ENCODE results near the gene FAM168B.

The FAM168B gene

GRCh38 chr2:131105950-131106801 lies 12.9 kb upstream of the FAM168B start:
- no peak overlapping the region for H2BK5ac ChIP-seq (ENCODE audit: low read length)
- peaks cover 52% of the 10 kb centered on the region for H3K79me2 ChIP-seq (ENCODE audit: control insufficient read depth, insufficient read depth, low read length)
- H3K36me3 ChIP-seq (ENCODE audit: control insufficient read depth, insufficient read depth, low read length), result no peaks in the 10 kb centered on the region
- H3K4me2 ChIP-seq (ENCODE audit: low read length), result peak overlapping the region; percentile 70
- H3K27me3 ChIP-seq (ENCODE audit: insufficient read depth, low read length, poor library complexity), result no peaks in the 10 kb centered on the region
- peaks cover 16% of the 10 kb centered on the region for H3K79me1 ChIP-seq (ENCODE audit: low read length)
- H4K5ac ChIP-seq (ENCODE audit: low read length), result no peak overlapping the region
- peaks cover 8% of the 10 kb centered on the region for H3K4me1 ChIP-seq (ENCODE audit: control insufficient read depth, low read depth, low read length)
- DNase-seq, result peak; percentile 67
- H2AK5ac ChIP-seq (ENCODE audit: low read length), result no peak overlapping the region
- no peak overlapping the region for H3K4ac ChIP-seq (ENCODE audit: low read depth, low read length)
- H3K9ac ChIP-seq (ENCODE audit: low read length), result peak overlapping the region; percentile 87
- no peak overlapping the region for H2BK120ac ChIP-seq (ENCODE audit: low read depth, low read length)
- H3K27ac ChIP-seq (ENCODE audit: low read depth, low read length), result peak overlapping the region; percentile 45
- peak overlapping the region; percentile 93 for H3K56ac ChIP-seq (ENCODE audit: low read length)
- H4K8ac ChIP-seq (ENCODE audit: low read depth, low read length), result no peak overlapping the region
- peak overlapping the region; percentile 84 for H3K4me3 ChIP-seq (ENCODE audit: low read length)
- no peak overlapping the region for H3K18ac ChIP-seq (ENCODE audit: low read length)
- no peak overlapping the region for H2BK15ac ChIP-seq (replicated peaks; ENCODE audit: low read depth)
- WGBS (ENCODE audit: extremely low coverage, insufficient coverage, low lambda C conversion rate), result no CpG with 5 or more reads among the region's 19 CpGs
- H3K23ac ChIP-seq (ENCODE audit: low read length), result peak overlapping the region; percentile 29

GRCh38 chr2:131105156-131105949 lies 12.1 kb upstream of the FAM168B start, which contains the start of gene PLEKHB2:
Gene PLEKHB2 (plus strand): TSS chr2:131105336. CDS start chr2:131120942, 15,606 bp downstream.
- Histone ChIP-seq H2BK15ac (replicated peaks; ENCODE audit: low read depth) (no peak within 1 kb of the TSS), H3K4me3 (ENCODE audit: low read length) (peak within 1 kb of the TSS; percentile 84), H3K79me1 (ENCODE audit: low read length) (peaks cover 14% of the 10 kb centered on the region), H2BK5ac (ENCODE audit: low read length) (peak within 1 kb of the TSS; percentile 84), H3K9ac (ENCODE audit: low read length) (peak within 1 kb of the TSS; percentile 87), H3K79me2 (ENCODE audit: control insufficient read depth, insufficient read depth, low read length) (peaks cover 46% of the 10 kb centered on the region), H3K23ac (ENCODE audit: low read length) (peak within 1 kb of the TSS; percentile 83), H3K4me2 (ENCODE audit: low read length) (peak within 1 kb of the TSS; percentile 70), H3K18ac (ENCODE audit: low read length) (peak within 1 kb of the TSS; percentile 89), H3K27me3 (ENCODE audit: insufficient read depth, low read length, poor library complexity) (no peaks in the 10 kb centered on the region), H3K4me1 (ENCODE audit: control insufficient read depth, low read depth, low read length) (peaks cover 8% of the 10 kb centered on the region), H2BK120ac (ENCODE audit: low read depth, low read length) (no peak within 1 kb of the TSS), H3K36me3 (ENCODE audit: control insufficient read depth, insufficient read depth, low read length) (no peaks in the 10 kb centered on the region), H4K8ac (ENCODE audit: low read depth, low read length) (no peak within 1 kb of the TSS), H3K27ac (ENCODE audit: low read depth, low read length) (peak within 1 kb of the TSS; percentile 86), H3K56ac (ENCODE audit: low read length) (peak within 1 kb of the TSS; percentile 93), H2AK5ac (ENCODE audit: low read length) (no peak within 1 kb of the TSS), H3K4ac (ENCODE audit: low read depth, low read length) (peak within 1 kb of the TSS; percentile 85), H4K5ac (ENCODE audit: low read length) (peak within 1 kb of the TSS; percentile 78)
- WGBS (ENCODE audit: extremely low coverage, insufficient coverage, low lambda C conversion rate), result no CpG with 5 or more reads among the region's 66 CpGs
- peak; percentile 94 for DNase-seq

- whole genome bisulfite sequencing (ENCODE audit: extremely low coverage, insufficient coverage, low lambda C conversion rate), result no CpG with 5 or more reads among the region's 20 CpGs
- H2BK120ac ChIP-seq (ENCODE audit: low read depth, low read length), result no peak overlapping the region
- DNase-seq, result peak; percentile 27
These were observed 11.4 kb upstream of the FAM168B start for GRCh38 chr2:131104487-131105155.

GRCh38 chr2:131103165-131103564 lies 9.9 kb upstream of the FAM168B start:
- H4K8ac ChIP-seq (ENCODE audit: low read depth, low read length), result no peak overlapping the region
- no peak overlapping the region for H2BK120ac ChIP-seq (ENCODE audit: low read depth, low read length)
- DNase-seq, result no peak
- H3K56ac ChIP-seq (ENCODE audit: low read length), result no peak overlapping the region
- peaks cover 29% of the 10 kb centered on the region for H3K79me2 ChIP-seq (ENCODE audit: control insufficient read depth, insufficient read depth, low read length)
- H3K79me1 ChIP-seq (ENCODE audit: low read length), result peaks cover 12% of the 10 kb centered on the region
- H3K4me2 ChIP-seq (ENCODE audit: low read length), result no peak overlapping the region
- no peak overlapping the region for H3K23ac ChIP-seq (ENCODE audit: low read length)
- H3K4me1 ChIP-seq (ENCODE audit: control insufficient read depth, low read depth, low read length), result peaks cover 8% of the 10 kb centered on the region
- no peaks in the 10 kb centered on the region for H3K27me3 ChIP-seq (ENCODE audit: insufficient read depth, low read length, poor library complexity)
- no peak overlapping the region for H2BK5ac ChIP-seq (ENCODE audit: low read length)
- no CpG with 5 or more reads among the region's 2 CpGs for WGBS (ENCODE audit: extremely low coverage, insufficient coverage, low lambda C conversion rate)
- no peak overlapping the region for H3K18ac ChIP-seq (ENCODE audit: low read length)
- H3K36me3 ChIP-seq (ENCODE audit: control insufficient read depth, insufficient read depth, low read length), result no peaks in the 10 kb centered on the region
- H3K4ac ChIP-seq (ENCODE audit: low read depth, low read length), result no peak overlapping the region
- H3K27ac ChIP-seq (ENCODE audit: low read depth, low read length), result no peak overlapping the region
- H3K4me3 ChIP-seq (ENCODE audit: low read length), result no peak overlapping the region
- H2AK5ac ChIP-seq (ENCODE audit: low read length), result no peak overlapping the region
- no peak overlapping the region for H3K9ac ChIP-seq (ENCODE audit: low read length)
- H4K5ac ChIP-seq (ENCODE audit: low read length), result no peak overlapping the region
- H2BK15ac ChIP-seq (replicated peaks; ENCODE audit: low read depth), result no peak overlapping the region

More at GRCh38 chr2:131104487-131105155, 11.4 kb upstream of the FAM168B start:
- Histone ChIP-seq H3K4ac (ENCODE audit: low read depth, low read length) (peak overlapping the region; percentile 85), H3K79me2 (ENCODE audit: control insufficient read depth, insufficient read depth, low read length) (peaks cover 41% of the 10 kb centered on the region), H3K23ac (ENCODE audit: low read length) (peak overlapping the region; percentile 83), H3K4me2 (ENCODE audit: low read length) (peak overlapping the region; percentile 24), H3K27ac (ENCODE audit: low read depth, low read length) (peak overlapping the region; percentile 86), H3K36me3 (ENCODE audit: control insufficient read depth, insufficient read depth, low read length) (no peaks in the 10 kb centered on the region), H2BK5ac (ENCODE audit: low read length) (peak overlapping the region; percentile 84), H3K79me1 (ENCODE audit: low read length) (peaks cover 14% of the 10 kb centered on the region), H3K4me1 (ENCODE audit: control insufficient read depth, low read depth, low read length) (peaks cover 8% of the 10 kb centered on the region), H3K18ac (ENCODE audit: low read length) (peak overlapping the region; percentile 89), H2AK5ac (ENCODE audit: low read length) (no peak overlapping the region), H4K8ac (ENCODE audit: low read depth, low read length) (no peak overlapping the region), H2BK15ac (replicated peaks; ENCODE audit: low read depth) (no peak overlapping the region), H3K4me3 (ENCODE audit: low read length) (no peak overlapping the region), H3K27me3 (ENCODE audit: insufficient read depth, low read length, poor library complexity) (no peaks in the 10 kb centered on the region), H3K56ac (ENCODE audit: low read length) (peak overlapping the region; percentile 88), H3K9ac (ENCODE audit: low read length) (peak overlapping the region; percentile 67), H4K5ac (ENCODE audit: low read length) (peak overlapping the region; percentile 78)

GRCh38 chr2:131094463-131095281 lies 1.4 kb upstream of the FAM168B start:
- Histone ChIP-seq H3K4me2 (ENCODE audit: low read length) (no peak overlapping the region), H4K8ac (ENCODE audit: low read depth, low read length) (no peak overlapping the region), H3K18ac (ENCODE audit: low read length) (no peak overlapping the region), H3K27ac (ENCODE audit: low read depth, low read length) (no peak overlapping the region), H2BK120ac (ENCODE audit: low read depth, low read length) (no peak overlapping the region), H3K9ac (ENCODE audit: low read length) (no peak overlapping the region), H3K36me3 (ENCODE audit: control insufficient read depth, insufficient read depth, low read length) (no peaks in the 10 kb centered on the region), H3K56ac (ENCODE audit: low read length) (no peak overlapping the region), H3K23ac (ENCODE audit: low read length) (no peak overlapping the region), H4K5ac (ENCODE audit: low read length) (no peak overlapping the region), H3K79me1 (ENCODE audit: low read length) (no peaks in the 10 kb centered on the region), H3K27me3 (ENCODE audit: insufficient read depth, low read length, poor library complexity) (no peaks in the 10 kb centered on the region), H2BK15ac (replicated peaks; ENCODE audit: low read depth) (no peak overlapping the region), H3K4me1 (ENCODE audit: control insufficient read depth, low read depth, low read length) (no peaks in the 10 kb centered on the region), H2BK5ac (ENCODE audit: low read length) (no peak overlapping the region), H3K79me2 (ENCODE audit: control insufficient read depth, insufficient read depth, low read length) (peaks cover 29% of the 10 kb centered on the region), H3K4me3 (ENCODE audit: low read length) (no peak overlapping the region), H2AK5ac (ENCODE audit: low read length) (no peak overlapping the region), H3K4ac (ENCODE audit: low read depth, low read length) (no peak overlapping the region)
- WGBS (ENCODE audit: extremely low coverage, insufficient coverage, low lambda C conversion rate), result no CpG with 5 or more reads among the region's 22 CpGs
- no peak for DNase-seq

Data from mesendoderm (in vitro differentiated cells).